Heart left ventricle (tissue), 13 donors: ENCODE data around the gene SPEM2.

Experiments used
- POLR2A ChIP-seq, 2 donors: fragments of 450-650 bp; IDR thresholded peaks; one replicate each; pipeline ENCODE4 v1.6.1; 2017; ENCODE audit warnings: antibody characterized with exemption in 2 of 2, mild to moderate bottlenecking in 2 of 2, moderate library complexity in 2 of 2
- TF ChIP-seq, protein P1 (sequence below), 12 donors: fragments of 200-600 bp; sonication (generic) in 4 of 12; IDR thresholded peaks; one replicate each; pipeline versions ENCODE4 v1.5.0 to v1.8.0; 2018 to 2022; ENCODE audit warnings: antibody characterized with exemption in 12 of 12, mild to moderate bottlenecking in 5 of 12
- donor health status: ischemic (EF 13 %, LVEDD 7.1; RV severe dilation, severe dysfunction).
- donor health status: DM: no; HTN: yes; CAD: no.
- donor health status: DM: no; HTN: no; CAD: no.
- donor health status: ischemic (EF 25% LVEDD 6.9; RV normal size, moderate dysfunction).
- donor health status: ischemic (EF 25% LVEDD 5.7; RV mildly dilated, moderate dysfunction).
- donor health status: ischemic (EF 35%, LVEDD 5.7; RV mildly dilated, moderate dysfunction).
- donor health status: nonischemic (EF 11% LVEDD 7.7; RV severe dilation, severe dysfunction).
- donor health status: DM: yes; HTN: yes; CAD: no.
- donor health status: PGD.
- donor health status: ischemic (EF 29% LVEDD 5.4; RV normal size, mild dysfunction).
- donor health status: nonischemic (EF 23%, LVEDD 6.1; RV moderate dilation, normal function).

DNA sequence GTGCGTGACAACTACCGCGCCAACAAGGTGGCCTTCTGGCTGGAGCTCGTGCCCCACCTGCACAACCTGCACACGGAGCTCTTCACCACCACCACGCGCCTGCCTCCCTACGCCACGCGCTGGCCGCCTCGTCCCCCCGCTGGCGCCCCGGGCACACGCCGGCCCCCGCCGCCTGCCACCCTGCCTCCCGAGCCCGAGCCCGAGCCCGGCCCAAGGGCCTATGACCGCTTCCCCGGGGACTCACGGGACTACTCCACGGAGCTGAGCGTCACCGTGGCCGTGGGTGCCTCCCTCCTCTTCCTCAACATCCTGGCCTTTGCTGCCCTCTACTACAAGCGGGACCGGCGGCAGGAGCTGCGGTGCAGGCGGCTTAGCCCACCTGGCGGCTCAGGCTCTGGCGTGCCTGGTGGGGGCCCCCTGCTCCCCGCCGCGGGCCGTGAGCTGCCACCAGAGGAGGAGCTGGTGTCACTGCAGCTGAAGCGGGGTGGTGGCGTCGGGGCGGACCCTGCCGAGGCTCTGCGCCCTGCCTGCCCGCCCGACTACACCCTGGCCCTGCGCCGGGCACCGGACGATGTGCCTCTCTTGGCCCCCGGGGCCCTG, 8.3 kb upstream of the SPEM2 start:
- TF ChIP-seq, protein P1, sequence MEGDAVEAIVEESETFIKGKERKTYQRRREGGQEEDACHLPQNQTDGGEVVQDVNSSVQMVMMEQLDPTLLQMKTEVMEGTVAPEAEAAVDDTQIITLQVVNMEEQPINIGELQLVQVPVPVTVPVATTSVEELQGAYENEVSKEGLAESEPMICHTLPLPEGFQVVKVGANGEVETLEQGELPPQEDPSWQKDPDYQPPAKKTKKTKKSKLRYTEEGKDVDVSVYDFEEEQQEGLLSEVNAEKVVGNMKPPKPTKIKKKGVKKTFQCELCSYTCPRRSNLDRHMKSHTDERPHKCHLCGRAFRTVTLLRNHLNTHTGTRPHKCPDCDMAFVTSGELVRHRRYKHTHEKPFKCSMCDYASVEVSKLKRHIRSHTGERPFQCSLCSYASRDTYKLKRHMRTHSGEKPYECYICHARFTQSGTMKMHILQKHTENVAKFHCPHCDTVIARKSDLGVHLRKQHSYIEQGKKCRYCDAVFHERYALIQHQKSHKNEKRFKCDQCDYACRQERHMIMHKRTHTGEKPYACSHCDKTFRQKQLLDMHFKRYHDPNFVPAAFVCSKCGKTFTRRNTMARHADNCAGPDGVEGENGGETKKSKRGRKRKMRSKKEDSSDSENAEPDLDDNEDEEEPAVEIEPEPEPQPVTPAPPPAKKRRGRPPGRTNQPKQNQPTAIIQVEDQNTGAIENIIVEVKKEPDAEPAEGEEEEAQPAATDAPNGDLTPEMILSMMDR (IDR thresholded peaks at IDR 0.05): no peak
- no peak for TF ChIP-seq POLR2A (IDR thresholded peaks at IDR 0.05)
